Mesendoderm (in vitro differentiated cells): ENCODE results near the gene MED8.

Source experiments
- DNase-seq: peaks from one replicate; pipeline ENCODE4 v3.0.0; 2013
- H2AK5ac ChIP-seq: 2 replicates; pipeline ENCODE4 v1.6.1; 2013; ENCODE audit warnings: low read length, inconsistent platforms
- H2BK120ac ChIP-seq: 2 replicates; pipeline ENCODE4 v1.6.1; 2013; ENCODE audit warnings: low read depth, mild to moderate bottlenecking, low read length, moderate library complexity, mixed read lengths
- H2BK15ac ChIP-seq: replicated peaks from 2 replicates; pipeline ENCODE4 v1.6.1; 2013; ENCODE audit warnings: low read depth, mild to moderate bottlenecking, moderate library complexity
- H2BK5ac ChIP-seq: 2 replicates; pipeline ENCODE4 v1.6.1; 2013; ENCODE audit warnings: low read length, inconsistent platforms
- H3K18ac ChIP-seq: 2 replicates; pipeline ENCODE4 v1.6.1; 2013; ENCODE audit warnings: mild to moderate bottlenecking, low read length, mixed read lengths
- H3K23ac ChIP-seq: one replicate; pipeline ENCODE4 v1.6.1; 2013; ENCODE audit warnings: low read length
- H3K27ac ChIP-seq: 2 replicates; pipeline ENCODE4 v1.5.1; 2013; ENCODE audit warnings: low read depth, mild to moderate bottlenecking, inconsistent platforms, low read length, moderate library complexity
- H3K27me3 ChIP-seq: 2 replicates; pipeline ENCODE4 v1.6.1; 2013; ENCODE audit warnings: low read length, control low read depth, mild to moderate bottlenecking, inconsistent platforms; ENCODE audit not compliant: insufficient read depth, poor library complexity
- H3K36me3 ChIP-seq: 2 replicates; pipeline ENCODE4 v1.6.1; 2013; ENCODE audit warnings: low read length, inconsistent platforms; ENCODE audit not compliant: control insufficient read depth, insufficient read depth
- H3K4ac ChIP-seq: one replicate; pipeline ENCODE4 v1.6.1; 2013; ENCODE audit warnings: low read depth, mild to moderate bottlenecking, low read length, moderate library complexity
- H3K4me1 ChIP-seq: 2 replicates; pipeline ENCODE4 v1.6.1; 2013; ENCODE audit warnings: low read depth, low read length, inconsistent platforms; ENCODE audit not compliant: control insufficient read depth
- H3K4me2 ChIP-seq: 2 replicates; pipeline ENCODE4 v1.6.1; 2013; ENCODE audit warnings: low read length
- H3K4me3 ChIP-seq: 2 replicates; pipeline ENCODE4 v1.5.1; 2013; ENCODE audit warnings: mild to moderate bottlenecking, low read length
- H3K56ac ChIP-seq: one replicate; pipeline ENCODE4 v1.6.1; 2013; ENCODE audit warnings: low read length
- H3K79me1 ChIP-seq: 2 replicates; pipeline ENCODE4 v1.6.1; 2013; ENCODE audit warnings: low read length, inconsistent platforms
- H3K79me2 ChIP-seq: 2 replicates; pipeline ENCODE4 v1.6.1; 2013; ENCODE audit warnings: mild to moderate bottlenecking, low read length; ENCODE audit not compliant: control insufficient read depth, insufficient read depth
- H3K9ac ChIP-seq: 2 replicates; pipeline ENCODE4 v1.6.1; 2013; ENCODE audit warnings: low read length, inconsistent platforms
- H4K5ac ChIP-seq: one replicate; pipeline ENCODE4 v1.6.1; 2013; ENCODE audit warnings: low read length
- H4K8ac ChIP-seq: one replicate; pipeline ENCODE4 v1.6.1; 2013; ENCODE audit warnings: low read depth, mild to moderate bottlenecking, control low read depth, low read length, moderate library complexity
- WGBS: extraction: QIAGEN DNeasy Blood & Tissue Kit; methylation state at CpG from one replicate; pipeline ENCODE4 v1.1.7; 2013; ENCODE audit warnings: low lambda C conversion rate, missing lambda C conversion rate; ENCODE audit not compliant: insufficient coverage; ENCODE audit errors: extremely low coverage; 5-methylcytosine and 5-hydroxymethylcytosine counted together

The MED8 gene

DNA sequence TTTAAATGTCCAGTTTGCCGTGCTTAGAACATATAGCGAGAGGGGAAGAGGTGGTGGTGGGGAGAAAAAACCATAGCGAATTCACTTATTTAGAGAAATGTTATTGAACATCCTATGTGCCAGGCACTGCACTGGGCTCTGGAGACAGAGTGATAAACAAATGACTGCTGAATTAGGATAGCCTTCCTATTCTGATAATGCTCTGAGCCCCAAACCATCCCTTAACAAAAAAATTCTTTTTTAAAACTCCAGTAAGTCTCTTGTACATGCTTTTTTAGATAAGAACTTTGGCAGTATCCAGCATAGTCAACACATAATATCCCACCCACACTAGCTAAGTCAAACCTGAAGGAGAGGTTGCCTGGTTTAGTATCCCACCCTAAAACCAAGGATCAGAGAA lies 8.6 kb upstream of the MED8 start:
- no peak overlapping the region for H2BK120ac ChIP-seq
- no peaks in the 10 kb centered on the region for H3K36me3 ChIP-seq
- H2AK5ac ChIP-seq: no peak overlapping the region
- H3K4ac ChIP-seq: no peak overlapping the region
- WGBS: no CpG with 5 or more reads among the region's 3 CpGs
- no peak overlapping the region for H3K18ac ChIP-seq
- no peaks in the 10 kb centered on the region for H3K79me1 ChIP-seq
- no peak overlapping the region for H2BK5ac ChIP-seq
- no peak overlapping the region for H3K23ac ChIP-seq
- no peaks in the 10 kb centered on the region for H3K4me1 ChIP-seq
- no peaks in the 10 kb centered on the region for H3K27me3 ChIP-seq
- H3K56ac ChIP-seq: no peak overlapping the region
- no peak for DNase-seq
- H4K5ac ChIP-seq: no peak overlapping the region
- no peak overlapping the region for H3K4me3 ChIP-seq
- no peaks in the 10 kb centered on the region for H3K79me2 ChIP-seq
- no peak overlapping the region for H3K4me2 ChIP-seq
- no peak overlapping the region for H4K8ac ChIP-seq
- no peak overlapping the region for H3K9ac ChIP-seq
- H2BK15ac ChIP-seq: no peak overlapping the region
- H3K27ac ChIP-seq: no peak overlapping the region

DNA sequence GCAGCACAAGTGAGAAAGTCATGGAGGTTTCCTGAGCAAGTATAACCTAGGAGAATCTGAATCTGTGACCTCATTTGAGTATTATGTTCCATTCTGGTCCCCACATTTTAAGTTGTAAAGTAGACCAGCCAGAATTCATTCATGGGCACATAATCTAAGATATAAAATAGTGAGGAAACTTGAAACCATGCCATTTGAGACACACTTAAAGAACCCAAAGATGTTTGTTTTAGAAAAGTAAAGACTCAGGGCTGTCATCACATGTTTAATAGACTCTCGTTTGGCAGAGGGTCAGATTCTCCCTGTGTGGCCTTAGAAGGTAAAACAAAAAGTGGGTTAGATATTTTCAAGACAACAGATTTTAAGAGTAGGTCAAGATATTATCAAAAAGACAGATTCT lies 6.5 kb upstream of the MED8 start:
- Histone ChIP-seq H3K36me3 (no peaks in the 10 kb centered on the region), H3K79me2 (no peaks in the 10 kb centered on the region), H3K4me2 (no peak overlapping the region), H4K5ac (no peak overlapping the region), H2BK15ac (no peak overlapping the region), H3K27ac (no peak overlapping the region), H2BK120ac (no peak overlapping the region), H3K27me3 (no peaks in the 10 kb centered on the region), H3K23ac (no peak overlapping the region), H3K9ac (no peak overlapping the region), H4K8ac (no peak overlapping the region), H2AK5ac (no peak overlapping the region), H3K4ac (no peak overlapping the region), H3K4me3 (no peak overlapping the region), H3K56ac (no peak overlapping the region), H3K79me1 (no peaks in the 10 kb centered on the region), H3K4me1 (no peaks in the 10 kb centered on the region), H2BK5ac (no peak overlapping the region), H3K18ac (no peak overlapping the region)
- no peak for DNase-seq
- no CpG with 5 or more reads among the region's 1 CpG for WGBS

DNA sequence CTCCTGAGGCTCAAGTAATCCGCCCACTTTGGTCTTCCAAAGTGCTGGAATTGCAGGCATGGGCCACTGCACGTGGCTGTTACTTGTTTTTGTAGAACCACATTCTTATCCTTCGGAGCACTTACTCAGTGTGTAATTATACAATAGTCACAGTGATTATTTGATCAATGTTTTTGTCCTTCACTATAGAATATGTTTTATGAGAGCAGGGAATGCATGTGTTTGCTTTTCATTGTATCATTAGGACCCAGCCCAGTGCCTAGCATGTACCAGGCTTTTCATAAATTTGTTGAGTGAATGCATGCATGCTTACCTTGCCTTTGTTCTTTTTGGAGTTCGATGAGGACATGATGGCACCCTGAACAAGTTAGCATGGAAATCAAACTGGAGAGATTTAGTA lies 5.9 kb upstream of the MED8 start:
- no peak overlapping the region for H2BK15ac ChIP-seq
- H3K4me3 ChIP-seq: no peak overlapping the region
- H3K4me1 ChIP-seq: peaks cover 2% of the 10 kb centered on the region
- H2BK5ac ChIP-seq: no peak overlapping the region
- no peak overlapping the region for H3K27ac ChIP-seq
- DNase-seq: no peak
- no CpG with 5 or more reads among the region's 4 CpGs for WGBS
- H3K9ac ChIP-seq: no peak overlapping the region
- H3K27me3 ChIP-seq: no peaks in the 10 kb centered on the region
- no peak overlapping the region for H3K18ac ChIP-seq
- H3K4me2 ChIP-seq: no peak overlapping the region
- peaks cover 1% of the 10 kb centered on the region for H3K79me1 ChIP-seq
- H3K4ac ChIP-seq: no peak overlapping the region
- H2BK120ac ChIP-seq: no peak overlapping the region
- H3K79me2 ChIP-seq: no peaks in the 10 kb centered on the region
- no peak overlapping the region for H4K5ac ChIP-seq
- H3K23ac ChIP-seq: no peak overlapping the region
- no peaks in the 10 kb centered on the region for H3K36me3 ChIP-seq
- H4K8ac ChIP-seq: no peak overlapping the region
- no peak overlapping the region for H2AK5ac ChIP-seq
- no peak overlapping the region for H3K56ac ChIP-seq

DNA sequence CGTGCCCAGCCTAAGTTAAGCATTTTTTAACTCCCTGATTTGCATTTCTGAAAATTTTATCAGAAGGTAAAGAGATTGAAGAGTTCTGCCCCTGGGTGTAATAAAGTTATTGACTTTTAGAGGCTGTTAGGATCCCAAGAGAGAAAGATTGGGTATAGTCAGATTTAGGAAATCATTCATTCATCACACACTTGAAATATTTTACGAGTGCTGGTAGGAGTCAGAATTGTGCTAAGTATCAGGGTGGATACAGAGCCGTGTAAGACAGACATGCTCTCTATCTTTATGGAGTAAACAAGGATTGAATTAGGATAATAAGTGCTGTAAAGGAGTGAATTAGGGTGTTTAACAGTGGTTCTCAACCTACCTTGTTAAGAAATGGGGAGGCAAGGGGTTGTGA lies 3.1 kb upstream of the MED8 start:
- Histone ChIP-seq H2BK120ac (no peak overlapping the region), H3K9ac (no peak overlapping the region), H3K27ac (no peak overlapping the region), H3K79me1 (peaks cover 17% of the 10 kb centered on the region), H2AK5ac (no peak overlapping the region), H3K18ac (no peak overlapping the region), H3K4me1 (peaks cover 10% of the 10 kb centered on the region), H3K79me2 (peaks cover 12% of the 10 kb centered on the region), H3K23ac (no peak overlapping the region), H3K36me3 (no peaks in the 10 kb centered on the region), H3K56ac (no peak overlapping the region), H2BK5ac (no peak overlapping the region), H2BK15ac (no peak overlapping the region), H3K4ac (no peak overlapping the region), H3K27me3 (no peaks in the 10 kb centered on the region), H4K5ac (no peak overlapping the region), H3K4me2 (no peak overlapping the region), H4K8ac (no peak overlapping the region), H3K4me3 (no peak overlapping the region)
- DNase-seq: no peak
- WGBS: no CpG with 5 or more reads among the region's 3 CpGs

DNA sequence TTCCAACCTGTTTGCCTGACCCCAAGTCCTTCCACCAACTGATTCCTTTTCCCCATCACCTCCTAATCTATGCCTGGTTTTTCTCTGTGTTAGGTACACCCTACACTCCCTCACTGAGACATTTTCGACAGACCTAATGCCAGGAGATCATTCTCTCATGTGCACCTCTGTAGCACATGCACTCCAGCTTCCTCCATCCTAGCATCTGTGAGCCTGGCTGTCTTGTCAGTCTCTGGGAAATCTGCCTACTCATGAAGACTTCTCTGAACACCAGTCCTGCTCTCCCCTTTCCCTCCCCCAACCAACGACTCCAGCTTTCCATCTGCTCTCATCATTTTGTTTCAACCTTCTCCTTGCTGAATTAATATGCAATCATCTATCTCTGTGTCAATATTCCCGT lies 987 bp downstream of the MED8 start:
- peak overlapping the region; percentile 92 for H3K9ac ChIP-seq
- no peak overlapping the region for H2BK5ac ChIP-seq
- peaks cover 16% of the 10 kb centered on the region for H3K36me3 ChIP-seq
- H3K4me3 ChIP-seq: no peak overlapping the region
- H3K18ac ChIP-seq: no peak overlapping the region
- peak overlapping the region; percentile 100 for H3K56ac ChIP-seq
- H3K27ac ChIP-seq: no peak overlapping the region
- peaks cover 15% of the 10 kb centered on the region for H3K79me2 ChIP-seq
- no peak overlapping the region for H3K4ac ChIP-seq
- no CpG with 5 or more reads among the region's 3 CpGs for WGBS
- H3K23ac ChIP-seq: no peak overlapping the region
- no peak overlapping the region for H4K8ac ChIP-seq
- no peak for DNase-seq
- peak overlapping the region; percentile 99 for H3K4me2 ChIP-seq
- peaks cover 10% of the 10 kb centered on the region for H3K4me1 ChIP-seq
- H3K27me3 ChIP-seq: no peaks in the 10 kb centered on the region
- H2BK15ac ChIP-seq: no peak overlapping the region
- peaks cover 20% of the 10 kb centered on the region for H3K79me1 ChIP-seq
- H4K5ac ChIP-seq: no peak overlapping the region
- H2BK120ac ChIP-seq: no peak overlapping the region
- H2AK5ac ChIP-seq: no peak overlapping the region

DNA sequence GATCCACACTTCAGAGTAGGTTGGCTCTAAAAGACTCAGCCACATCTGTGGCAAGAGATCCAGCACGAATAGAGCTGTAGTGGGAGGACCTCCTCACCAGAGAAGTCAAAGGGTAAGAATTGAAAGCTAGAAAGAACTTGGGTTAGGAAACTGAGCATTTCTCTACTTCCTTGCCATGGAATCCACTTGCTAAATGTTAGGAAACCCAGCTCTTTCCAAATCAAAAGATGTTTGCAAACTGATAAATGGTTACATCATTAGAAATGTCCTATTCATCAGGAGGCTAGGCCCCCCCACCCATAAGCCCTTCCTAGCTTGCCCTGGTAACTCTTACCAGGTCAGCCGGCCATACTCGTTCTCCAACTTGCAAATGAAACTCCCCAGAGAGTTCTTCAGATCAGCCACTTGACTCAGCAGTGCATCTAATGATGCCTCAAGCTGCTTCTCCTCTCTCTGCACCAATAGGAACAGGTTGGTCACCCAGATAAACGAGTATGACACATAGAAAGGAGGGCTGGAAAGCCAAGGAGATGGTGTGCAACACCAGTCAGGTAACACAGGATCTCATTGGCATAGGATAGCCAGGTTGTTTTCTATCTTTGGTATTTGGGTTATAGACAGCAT lies 1.5 kb downstream of the MED8 start:
- H3K9ac ChIP-seq: no peak overlapping the region
- no peaks in the 10 kb centered on the region for H3K27me3 ChIP-seq
- no peak overlapping the region for H2BK120ac ChIP-seq
- H3K18ac ChIP-seq: no peak overlapping the region
- H3K27ac ChIP-seq: no peak overlapping the region
- H4K5ac ChIP-seq: no peak overlapping the region
- no peak overlapping the region for H3K4me2 ChIP-seq
- no CpG with 5 or more reads among the region's 4 CpGs for WGBS
- H3K79me2 ChIP-seq: peaks cover 15% of the 10 kb centered on the region
- peaks cover 20% of the 10 kb centered on the region for H3K79me1 ChIP-seq
- H3K4ac ChIP-seq: no peak overlapping the region
- H2BK15ac ChIP-seq: no peak overlapping the region
- peaks cover 16% of the 10 kb centered on the region for H3K36me3 ChIP-seq
- H3K4me1 ChIP-seq: peaks cover 10% of the 10 kb centered on the region
- H3K23ac ChIP-seq: no peak overlapping the region
- no peak overlapping the region for H2BK5ac ChIP-seq
- H4K8ac ChIP-seq: no peak overlapping the region
- no peak overlapping the region for H2AK5ac ChIP-seq
- no peak for DNase-seq
- no peak overlapping the region for H3K56ac ChIP-seq
- no peak overlapping the region for H3K4me3 ChIP-seq
